ENCODE measurements around the gene BHLHE40. TPM values are rescaled to one million over a fixed set of nuclear protein-coding genes. Genes with fewer than 3 reads are reported as not detected.

Gene BHLHE40
- total RNA-seq, 4 donors from 2014 or later = 16.8 to 55.5 (median 29.9) TPM

GRCh38 chr3:4959180-4959579, 20.1 kb upstream of the BHLHE40 start:
- TF ChIP-seq CTCF (IDR thresholded peaks at IDR 0.05; ENCODE audit: low read depth) = no peak

GRCh38 chr3:4963669-4964570, 15.3 kb upstream of the BHLHE40 start:
- no peak for TF ChIP-seq CTCF (IDR thresholded peaks at IDR 0.05; ENCODE audit: low read depth)

- TF ChIP-seq CTCF (IDR thresholded peaks at IDR 0.05; ENCODE audit: low read depth) = no peak
These were observed 7.4 kb upstream of the BHLHE40 start for GRCh38 chr3:4971838-4972237.

GRCh38 chr3:4972652-4973643, 6.3 kb upstream of the BHLHE40 start:
- TF ChIP-seq CTCF (IDR thresholded peaks at IDR 0.05; ENCODE audit: low read depth) = no peak

GRCh38 chr3:4974154-4974553, 5.1 kb upstream of the BHLHE40 start:
- TF ChIP-seq CTCF (IDR thresholded peaks at IDR 0.05; ENCODE audit: low read depth) = no peak

- TF ChIP-seq CTCF (IDR thresholded peaks at IDR 0.05; ENCODE audit: low read depth) = no peak
These were observed 3.1 kb upstream of the BHLHE40 start for GRCh38 chr3:4976109-4976508.
